ENCODE data around the gene ZNF134. TPM values are rescaled to one million over a fixed set of nuclear protein-coding genes. Genes with fewer than 3 reads are reported as not detected.

The ZNF134 gene
- total and polyA plus RNA-seq, 2 experiments from 2014 or later: 14.6 to 79.6 TPM

DNA sequence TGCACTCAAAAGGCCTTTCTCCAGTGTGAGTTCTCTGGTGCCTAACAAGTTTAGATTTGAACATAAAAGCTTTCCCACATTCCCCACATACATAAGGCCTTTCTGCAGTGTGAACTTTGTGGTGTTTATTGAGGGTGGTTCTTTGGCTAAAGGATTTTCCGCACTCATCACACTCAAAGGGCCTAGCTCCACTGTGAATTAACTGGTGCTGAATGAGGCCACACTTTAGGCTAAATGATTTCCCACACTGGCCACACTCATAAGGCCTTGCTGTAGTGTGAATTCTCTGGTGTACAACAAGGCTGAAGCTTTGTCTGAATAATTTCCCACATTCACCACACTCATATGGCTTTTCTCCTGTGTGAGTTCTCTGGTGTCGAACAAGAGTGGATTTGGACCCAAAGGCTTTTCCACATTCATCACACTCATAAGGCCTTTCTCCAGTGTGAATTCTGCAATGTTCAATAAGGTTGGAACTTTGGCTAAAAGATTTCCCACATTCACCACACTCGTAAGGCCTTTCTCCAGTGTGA is 41.6 kb upstream of the ZNF134 start:
- H3K4me1 ChIP-seq (ENCODE audit: insufficient read depth): no peaks in the 10 kb centered on the region
- H3K4me3 Mint-ChIP-seq: no peak overlapping the region
- peaks cover 8% of the 10 kb centered on the region for H3K27me3 Mint-ChIP-seq (ENCODE audit: insufficient read depth, low read depth, poor library complexity)
- no peak overlapping the region for H3K4me3 ChIP-seq
- no peak overlapping the region for H3K27ac Mint-ChIP-seq
- H4K20me1 ChIP-seq (replicated peaks; ENCODE audit: insufficient read depth): no peaks in the 10 kb centered on the region
- peaks cover 51% of the 10 kb centered on the region for H3K36me3 ChIP-seq (ENCODE audit: insufficient read depth)
- no peaks in the 10 kb centered on the region for H3K27me3 ChIP-seq (ENCODE audit: insufficient read depth)
- peaks cover 8% of the 10 kb centered on the region for H3K79me2 ChIP-seq (replicated peaks; ENCODE audit: insufficient read depth)
- no peak overlapping the region for H2AFZ ChIP-seq
- ATAC-seq (no peak), DNase-seq (ENCODE audit: low spot score) (no peak)
- no peaks in the 10 kb centered on the region for H3F3A ChIP-seq (replicated peaks; ENCODE audit: low read depth)
- H3K4me2 ChIP-seq: no peak overlapping the region
- peaks cover 6% of the 10 kb centered on the region; the same call in 1 of the 2 replicates for H3K9me2 ChIP-seq (ENCODE audit: insufficient read depth)
- no peak overlapping the region for H3K27ac ChIP-seq (ENCODE audit: low read depth)
- no peak for TF ChIP-seq EZH2 (IDR thresholded peaks at IDR 0.05; ENCODE audit: low read depth, unreplicated experiment)
- TF ChIP-seq, protein P1, sequence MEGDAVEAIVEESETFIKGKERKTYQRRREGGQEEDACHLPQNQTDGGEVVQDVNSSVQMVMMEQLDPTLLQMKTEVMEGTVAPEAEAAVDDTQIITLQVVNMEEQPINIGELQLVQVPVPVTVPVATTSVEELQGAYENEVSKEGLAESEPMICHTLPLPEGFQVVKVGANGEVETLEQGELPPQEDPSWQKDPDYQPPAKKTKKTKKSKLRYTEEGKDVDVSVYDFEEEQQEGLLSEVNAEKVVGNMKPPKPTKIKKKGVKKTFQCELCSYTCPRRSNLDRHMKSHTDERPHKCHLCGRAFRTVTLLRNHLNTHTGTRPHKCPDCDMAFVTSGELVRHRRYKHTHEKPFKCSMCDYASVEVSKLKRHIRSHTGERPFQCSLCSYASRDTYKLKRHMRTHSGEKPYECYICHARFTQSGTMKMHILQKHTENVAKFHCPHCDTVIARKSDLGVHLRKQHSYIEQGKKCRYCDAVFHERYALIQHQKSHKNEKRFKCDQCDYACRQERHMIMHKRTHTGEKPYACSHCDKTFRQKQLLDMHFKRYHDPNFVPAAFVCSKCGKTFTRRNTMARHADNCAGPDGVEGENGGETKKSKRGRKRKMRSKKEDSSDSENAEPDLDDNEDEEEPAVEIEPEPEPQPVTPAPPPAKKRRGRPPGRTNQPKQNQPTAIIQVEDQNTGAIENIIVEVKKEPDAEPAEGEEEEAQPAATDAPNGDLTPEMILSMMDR (conservative IDR thresholded peaks at IDR 0.05; ENCODE audit: low read depth in 2 of 2): no peak
- TF ChIP-seq, protein P2, sequence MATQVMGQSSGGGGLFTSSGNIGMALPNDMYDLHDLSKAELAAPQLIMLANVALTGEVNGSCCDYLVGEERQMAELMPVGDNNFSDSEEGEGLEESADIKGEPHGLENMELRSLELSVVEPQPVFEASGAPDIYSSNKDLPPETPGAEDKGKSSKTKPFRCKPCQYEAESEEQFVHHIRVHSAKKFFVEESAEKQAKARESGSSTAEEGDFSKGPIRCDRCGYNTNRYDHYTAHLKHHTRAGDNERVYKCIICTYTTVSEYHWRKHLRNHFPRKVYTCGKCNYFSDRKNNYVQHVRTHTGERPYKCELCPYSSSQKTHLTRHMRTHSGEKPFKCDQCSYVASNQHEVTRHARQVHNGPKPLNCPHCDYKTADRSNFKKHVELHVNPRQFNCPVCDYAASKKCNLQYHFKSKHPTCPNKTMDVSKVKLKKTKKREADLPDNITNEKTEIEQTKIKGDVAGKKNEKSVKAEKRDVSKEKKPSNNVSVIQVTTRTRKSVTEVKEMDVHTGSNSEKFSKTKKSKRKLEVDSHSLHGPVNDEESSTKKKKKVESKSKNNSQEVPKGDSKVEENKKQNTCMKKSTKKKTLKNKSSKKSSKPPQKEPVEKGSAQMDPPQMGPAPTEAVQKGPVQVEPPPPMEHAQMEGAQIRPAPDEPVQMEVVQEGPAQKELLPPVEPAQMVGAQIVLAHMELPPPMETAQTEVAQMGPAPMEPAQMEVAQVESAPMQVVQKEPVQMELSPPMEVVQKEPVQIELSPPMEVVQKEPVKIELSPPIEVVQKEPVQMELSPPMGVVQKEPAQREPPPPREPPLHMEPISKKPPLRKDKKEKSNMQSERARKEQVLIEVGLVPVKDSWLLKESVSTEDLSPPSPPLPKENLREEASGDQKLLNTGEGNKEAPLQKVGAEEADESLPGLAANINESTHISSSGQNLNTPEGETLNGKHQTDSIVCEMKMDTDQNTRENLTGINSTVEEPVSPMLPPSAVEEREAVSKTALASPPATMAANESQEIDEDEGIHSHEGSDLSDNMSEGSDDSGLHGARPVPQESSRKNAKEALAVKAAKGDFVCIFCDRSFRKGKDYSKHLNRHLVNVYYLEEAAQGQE (IDR thresholded peaks at IDR 0.05; ENCODE audit: unreplicated experiment): no peak
- TF ChIP-seq, protein P3, sequence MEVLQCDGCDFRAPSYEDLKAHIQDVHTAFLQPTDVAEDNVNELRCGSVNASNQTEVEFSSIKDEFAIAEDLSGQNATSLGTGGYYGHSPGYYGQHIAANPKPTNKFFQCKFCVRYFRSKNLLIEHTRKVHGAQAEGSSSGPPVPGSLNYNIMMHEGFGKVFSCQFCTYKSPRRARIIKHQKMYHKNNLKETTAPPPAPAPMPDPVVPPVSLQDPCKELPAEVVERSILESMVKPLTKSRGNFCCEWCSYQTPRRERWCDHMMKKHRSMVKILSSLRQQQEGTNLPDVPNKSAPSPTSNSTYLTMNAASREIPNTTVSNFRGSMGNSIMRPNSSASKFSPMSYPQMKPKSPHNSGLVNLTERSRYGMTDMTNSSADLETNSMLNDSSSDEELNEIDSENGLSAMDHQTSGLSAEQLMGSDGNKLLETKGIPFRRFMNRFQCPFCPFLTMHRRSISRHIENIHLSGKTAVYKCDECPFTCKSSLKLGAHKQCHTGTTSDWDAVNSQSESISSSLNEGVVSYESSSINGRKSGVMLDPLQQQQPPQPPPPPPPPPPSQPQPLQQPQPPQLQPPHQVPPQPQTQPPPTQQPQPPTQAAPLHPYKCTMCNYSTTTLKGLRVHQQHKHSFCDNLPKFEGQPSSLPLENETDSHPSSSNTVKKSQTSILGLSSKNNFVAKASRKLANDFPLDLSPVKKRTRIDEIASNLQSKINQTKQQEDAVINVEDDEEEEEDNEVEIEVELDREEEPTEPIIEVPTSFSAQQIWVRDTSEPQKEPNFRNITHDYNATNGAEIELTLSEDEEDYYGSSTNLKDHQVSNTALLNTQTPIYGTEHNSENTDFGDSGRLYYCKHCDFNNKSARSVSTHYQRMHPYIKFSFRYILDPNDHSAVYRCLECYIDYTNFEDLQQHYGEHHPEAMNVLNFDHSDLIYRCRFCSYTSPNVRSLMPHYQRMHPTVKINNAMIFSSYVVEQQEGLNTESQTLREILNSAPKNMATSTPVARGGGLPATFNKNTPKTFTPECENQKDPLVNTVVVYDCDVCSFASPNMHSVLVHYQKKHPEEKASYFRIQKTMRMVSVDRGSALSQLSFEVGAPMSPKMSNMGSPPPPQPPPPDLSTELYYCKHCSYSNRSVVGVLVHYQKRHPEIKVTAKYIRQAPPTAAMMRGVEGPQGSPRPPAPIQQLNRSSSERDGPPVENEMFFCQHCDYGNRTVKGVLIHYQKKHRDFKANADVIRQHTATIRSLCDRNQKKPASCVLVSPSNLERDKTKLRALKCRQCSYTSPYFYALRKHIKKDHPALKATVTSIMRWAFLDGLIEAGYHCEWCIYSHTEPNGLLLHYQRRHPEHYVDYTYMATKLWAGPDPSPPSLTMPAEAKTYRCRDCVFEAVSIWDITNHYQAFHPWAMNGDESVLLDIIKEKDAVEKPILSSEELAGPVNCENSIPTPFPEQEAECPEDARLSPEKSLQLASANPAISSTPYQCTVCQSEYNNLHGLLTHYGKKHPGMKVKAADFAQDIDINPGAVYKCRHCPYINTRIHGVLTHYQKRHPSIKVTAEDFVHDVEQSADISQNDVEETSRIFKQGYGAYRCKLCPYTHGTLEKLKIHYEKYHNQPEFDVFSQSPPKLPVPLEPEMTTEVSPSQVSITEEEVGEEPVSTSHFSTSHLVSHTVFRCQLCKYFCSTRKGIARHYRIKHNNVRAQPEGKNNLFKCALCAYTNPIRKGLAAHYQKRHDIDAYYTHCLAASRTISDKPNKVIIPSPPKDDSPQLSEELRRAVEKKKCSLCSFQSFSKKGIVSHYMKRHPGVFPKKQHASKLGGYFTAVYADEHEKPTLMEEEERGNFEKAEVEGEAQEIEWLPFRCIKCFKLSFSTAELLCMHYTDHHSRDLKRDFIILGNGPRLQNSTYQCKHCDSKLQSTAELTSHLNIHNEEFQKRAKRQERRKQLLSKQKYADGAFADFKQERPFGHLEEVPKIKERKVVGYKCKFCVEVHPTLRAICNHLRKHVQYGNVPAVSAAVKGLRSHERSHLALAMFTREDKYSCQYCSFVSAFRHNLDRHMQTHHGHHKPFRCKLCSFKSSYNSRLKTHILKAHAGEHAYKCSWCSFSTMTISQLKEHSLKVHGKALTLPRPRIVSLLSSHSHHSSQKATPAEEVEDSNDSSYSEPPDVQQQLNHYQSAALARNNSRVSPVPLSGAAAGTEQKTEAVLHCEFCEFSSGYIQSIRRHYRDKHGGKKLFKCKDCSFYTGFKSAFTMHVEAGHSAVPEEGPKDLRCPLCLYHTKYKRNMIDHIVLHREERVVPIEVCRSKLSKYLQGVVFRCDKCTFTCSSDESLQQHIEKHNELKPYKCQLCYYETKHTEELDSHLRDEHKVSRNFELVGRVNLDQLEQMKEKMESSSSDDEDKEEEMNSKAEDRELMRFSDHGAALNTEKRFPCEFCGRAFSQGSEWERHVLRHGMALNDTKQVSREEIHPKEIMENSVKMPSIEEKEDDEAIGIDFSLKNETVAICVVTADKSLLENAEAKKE (CRISPR knock-in tag; IDR thresholded peaks at IDR 0.05): no peak
- no peak for TF ChIP-seq ZNF114 (CRISPR knock-in tag; IDR thresholded peaks at IDR 0.05)
- no peak for TF ChIP-seq EZH2phosphoT487 (IDR thresholded peaks at IDR 0.05; ENCODE audit: unreplicated experiment)
- TF ChIP-seq, protein P4, sequence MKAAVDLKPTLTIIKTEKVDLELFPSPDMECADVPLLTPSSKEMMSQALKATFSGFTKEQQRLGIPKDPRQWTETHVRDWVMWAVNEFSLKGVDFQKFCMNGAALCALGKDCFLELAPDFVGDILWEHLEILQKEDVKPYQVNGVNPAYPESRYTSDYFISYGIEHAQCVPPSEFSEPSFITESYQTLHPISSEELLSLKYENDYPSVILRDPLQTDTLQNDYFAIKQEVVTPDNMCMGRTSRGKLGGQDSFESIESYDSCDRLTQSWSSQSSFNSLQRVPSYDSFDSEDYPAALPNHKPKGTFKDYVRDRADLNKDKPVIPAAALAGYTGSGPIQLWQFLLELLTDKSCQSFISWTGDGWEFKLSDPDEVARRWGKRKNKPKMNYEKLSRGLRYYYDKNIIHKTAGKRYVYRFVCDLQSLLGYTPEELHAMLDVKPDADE (IDR thresholded peaks at IDR 0.05): no peak
- TF ChIP-seq JUNB (IDR thresholded peaks at IDR 0.05; ENCODE audit: unreplicated experiment): no peak
- no peak for TF ChIP-seq STAT1 (IDR thresholded peaks at IDR 0.05; ENCODE audit: unreplicated experiment)
- no peak for TF ChIP-seq POLR2AphosphoS5 (IDR thresholded peaks at IDR 0.05; ENCODE audit: low read depth)
- no peak for TF ChIP-seq ZNF331 (CRISPR knock-in tag; IDR thresholded peaks at IDR 0.05; ENCODE audit: low read depth)
- peaks cover 85% of the 10 kb centered on the region for H3K36me3 Mint-ChIP-seq (ENCODE audit: low read depth)
- H3K9me3 Mint-ChIP-seq: peaks cover 100% of the 10 kb centered on the region
- H3K4me1 Mint-ChIP-seq: peaks cover 2% of the 10 kb centered on the region; the same call in 1 of the 3 replicates
